ENCODE measurements around the gene RPS16. TPM values are rescaled to one million over a fixed set of nuclear protein-coding genes. Genes with fewer than 3 reads are reported as not detected.

RPS16 gene
- total and polyA plus RNA-seq, 9 of the 15 experiments (the other 6 are each of a cell fraction or from before 2014, with no cell fraction given) = 82.6 to 3,671 (median 2,204) TPM

DNA sequence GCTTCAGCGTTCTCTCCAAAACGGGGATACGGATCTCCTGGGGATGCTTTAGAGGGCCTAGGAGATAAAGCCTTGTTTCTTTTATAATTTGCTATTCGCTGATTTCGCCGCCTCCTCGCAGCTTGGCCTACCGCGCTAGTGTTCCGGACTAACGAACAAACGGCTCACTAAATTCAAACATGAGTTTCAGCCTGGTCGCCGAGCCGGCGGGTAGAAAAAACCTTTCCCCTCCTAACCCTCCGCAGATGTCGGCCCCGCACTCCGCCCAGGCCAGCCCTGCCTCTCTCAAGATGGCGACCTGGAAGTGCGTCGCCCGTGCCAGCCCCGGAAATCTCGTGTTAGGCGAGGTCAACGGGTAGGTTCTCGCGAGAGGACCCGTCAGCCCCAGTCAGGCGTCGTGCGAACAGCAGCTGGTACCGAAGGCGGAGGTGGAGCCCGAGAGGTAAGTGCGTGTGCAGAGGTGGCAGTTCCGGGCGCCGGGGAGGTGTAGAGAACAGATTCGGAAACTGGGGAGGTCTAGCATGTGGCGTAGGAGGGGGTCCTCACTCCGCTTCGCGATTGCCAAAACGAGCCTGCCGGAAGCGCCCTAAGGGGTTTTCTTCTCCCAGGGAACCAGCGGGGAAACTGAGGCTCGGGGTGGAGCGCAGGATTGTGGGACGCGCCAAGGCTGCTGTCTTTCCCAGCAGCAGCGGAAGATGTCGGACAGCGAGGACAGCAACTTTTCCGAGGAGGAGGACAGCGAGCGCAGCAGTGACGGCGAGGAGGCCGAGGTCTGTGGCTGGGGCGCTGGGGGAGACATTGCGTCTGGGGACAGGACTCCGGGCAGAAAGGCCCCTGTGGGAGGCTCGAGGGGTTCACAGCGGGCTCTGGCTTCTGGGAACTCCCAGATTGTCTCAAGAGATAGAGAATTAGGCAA is 9.7 kb upstream of the RPS16 start, which contains the start of gene SUPT5H (continued):
- TF ChIP-seq SIN3B (IDR thresholded peaks at IDR 0.05; ENCODE audit: low read depth) = 0 out of 2 replicates have a peak, but pooled peaks have one; percentile 21
- TF ChIP-seq, protein P1, sequence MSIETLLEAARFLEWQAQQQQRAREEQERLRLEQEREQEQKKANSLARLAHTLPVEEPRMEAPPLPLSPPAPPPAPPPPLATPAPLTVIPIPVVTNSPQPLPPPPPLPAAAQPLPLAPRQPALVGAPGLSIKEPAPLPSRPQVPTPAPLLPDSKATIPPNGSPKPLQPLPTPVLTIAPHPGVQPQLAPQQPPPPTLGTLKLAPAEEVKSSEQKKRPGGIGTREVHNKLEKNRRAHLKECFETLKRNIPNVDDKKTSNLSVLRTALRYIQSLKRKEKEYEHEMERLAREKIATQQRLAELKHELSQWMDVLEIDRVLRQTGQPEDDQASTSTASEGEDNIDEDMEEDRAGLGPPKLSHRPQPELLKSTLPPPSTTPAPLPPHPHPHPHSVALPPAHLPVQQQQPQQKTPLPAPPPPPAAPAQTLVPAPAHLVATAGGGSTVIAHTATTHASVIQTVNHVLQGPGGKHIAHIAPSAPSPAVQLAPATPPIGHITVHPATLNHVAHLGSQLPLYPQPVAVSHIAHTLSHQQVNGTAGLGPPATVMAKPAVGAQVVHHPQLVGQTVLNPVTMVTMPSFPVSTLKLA (conservative IDR thresholded peaks at IDR 0.05) = peak; percentile 85 to 91
- peak; percentile 100 for TF ChIP-seq CHD2 (IDR thresholded peaks at IDR 0.05; ENCODE audit: low read depth, low read length)
- no peak for TF ChIP-seq RUNX1 (IDR thresholded peaks at IDR 0.05; ENCODE audit: low read depth)
- TF ChIP-seq ZKSCAN3 (CRISPR knock-in tag; IDR thresholded peaks at IDR 0.05) = no peak
- no peak for TF ChIP-seq ZNF121 (CRISPR knock-in tag; conservative IDR thresholded peaks at IDR 0.05)
- TF ChIP-seq MCM7 (IDR thresholded peaks at IDR 0.05) = no peak
- peak; percentile 68; the same call in 1 of the 2 replicates for TF ChIP-seq LARP7 (IDR thresholded peaks at IDR 0.05)
- TF ChIP-seq FIP1L1 (IDR thresholded peaks at IDR 0.05; ENCODE audit: low read depth, low read length, poor library complexity, severe bottlenecking) = no peak
- TF ChIP-seq ETV1 (tag; conservative IDR thresholded peaks at IDR 0.05; ENCODE audit: low read depth) = no peak; the same call in none of the 2 replicates
- TF ChIP-seq PRPF4 (IDR thresholded peaks at IDR 0.05; ENCODE audit: insufficient read depth, low read depth, low read length, poor library complexity, severe bottlenecking) = no peak
- TF ChIP-seq ZNF668 (CRISPR knock-in tag; IDR thresholded peaks at IDR 0.05) = no peak
- TF ChIP-seq BHLHE40 (IDR thresholded peaks at IDR 0.05; ENCODE audit: low read length) = peak; percentile 94
- TF ChIP-seq ZNF707 (CRISPR knock-in tag; conservative IDR thresholded peaks at IDR 0.05) = no peak
- TF ChIP-seq USF1 (CRISPR knock-in tag; IDR thresholded peaks at IDR 0.05) = no peak; the same call in 1 of the 2 replicates
- no peak for TF ChIP-seq NCOA1 (IDR thresholded peaks at IDR 0.05; ENCODE audit: low read depth)
- peak; percentile 92 for TF ChIP-seq RBM25 (IDR thresholded peaks at IDR 0.05; ENCODE audit: low read depth, low read length, severe bottlenecking)
- TF ChIP-seq TBP (optimal IDR thresholded peaks at IDR 0.05; ENCODE audit: low read depth, low read length) = peak; percentile 87
- 0 out of 4 replicates have a peak, but pooled peaks of 1 of the 2 experiments have one; percentile 41 for TF ChIP-seq ZMIZ1 (IDR thresholded peaks at IDR 0.05; ENCODE audit: low read depth in 2 of 2, low read length in 2 of 2)
- TF ChIP-seq GATAD2B (IDR thresholded peaks at IDR 0.05; ENCODE audit: borderline replicate concordance) = no peak
- TF ChIP-seq TCFL5 (CRISPR knock-in tag; conservative IDR thresholded peaks at IDR 0.05) = no peak

Data from K562 (cell line).